SK-N-SH (cell line): Measurements from ENCODE around the gene PEAK1. TPM values are rescaled to one million over a fixed set of nuclear protein-coding genes. Genes with fewer than 3 reads are reported as not detected.

Experiments
- CTCF ChIA-PET: fragments of 300-600, 350-600 bp; formaldehyde crosslinking; extraction: SDS; loops from one replicate; lab custom pipeline; 2021; lab: Yijun Ruan, JAX
- POLR2A ChIA-PET: fragments of 350-600 bp; sonication (Branson Sonifier 250); formaldehyde crosslinking; extraction: SDS; loops from one replicate; lab custom pipeline; 2020; ENCODE audit warnings: antibody characterized with exemption, inconsistent platforms; lab: Yijun Ruan, JAX
- DNase-seq: peaks from one replicate; pipeline ENCODE4 v3.0.0; 2012
- H2AFZ ChIP-seq: fragments of 200-600 bp; sonication (generic); 2 replicates; pipeline ENCODE4 v1.8.1; 2016; ENCODE audit warnings: antibody characterized with exemption, mild to moderate bottlenecking, low read depth
- H3F3A ChIP-seq: fragments of 200-600 bp; sonication (generic); replicated peaks from 2 replicates; pipeline ENCODE3; 2016; ENCODE audit warnings: antibody characterized with exemption, mild to moderate bottlenecking; ENCODE audit not compliant: insufficient read depth
- H3K27ac ChIP-seq, 2 experiments: fragments of 200-500 bp in 1 of 2; fragments of 200-600 bp in 1 of 2; sonication (Bioruptor generic) in 1 of 2; sonication (generic), shearing (Covaris generic) in 1 of 2; 2 replicates each; pipeline versions ENCODE4 v1.5.1 to v1.6.1; 2014 to 2016; ENCODE audit warnings: low read depth in 2 of 2, inconsistent platforms in 1 of 2, low read length in 1 of 2, mild to moderate bottlenecking in 1 of 2, mixed read lengths in 1 of 2
- H3K27me3 ChIP-seq: fragments of 200-600 bp; sonication (generic), shearing (Covaris generic); 2 replicates; pipeline ENCODE4 v1.6.1; 2016; ENCODE audit warnings: mixed run types; ENCODE audit not compliant: insufficient read depth
- H3K36me3 ChIP-seq, 2 experiments: fragments of 200-500 bp in 1 of 2; fragments of 200-600 bp in 1 of 2; sonication (Bioruptor generic) in 1 of 2; sonication (generic) in 1 of 2; replicated peaks in 1 of 2; 2 replicates each; pipeline versions ENCODE3 to v1.5.1; 2014 to 2016; ENCODE audit warnings: low read length in 1 of 2, mild to moderate bottlenecking in 1 of 2; ENCODE audit not compliant: insufficient read depth in 2 of 2, control insufficient read depth in 1 of 2
- H3K4me1 ChIP-seq, 2 experiments: fragments of 200-500 bp in 1 of 2; fragments of 200-600 bp in 1 of 2; sonication (Bioruptor generic) in 1 of 2; sonication (generic), shearing (Covaris generic) in 1 of 2; 2 replicates each; pipeline versions ENCODE4 v1.5.1 to v1.6.1; 2014 to 2016; ENCODE audit warnings: low read depth in 1 of 2, low read length in 1 of 2, mixed run types in 1 of 2; ENCODE audit not compliant: insufficient read depth in 2 of 2, control insufficient read depth in 1 of 2
- H3K4me2 ChIP-seq: fragments of 200-600 bp; sonication (generic), shearing (Covaris generic); 2 replicates; pipeline ENCODE4 v1.6.1; 2017; ENCODE audit warnings: mixed run types
- H3K4me3 ChIP-seq, 2 experiments: fragments of 200-500 bp in 1 of 2; fragments of 200-600 bp in 1 of 2; sonication (Bioruptor generic) in 1 of 2; sonication (generic), shearing (Covaris generic) in 1 of 2; 2 replicates each; pipeline versions ENCODE4 v1.5.1 to v1.8.1; 2014 to 2016; ENCODE audit warnings: low read depth in 2 of 2, inconsistent platforms in 1 of 2, low read length in 1 of 2, mild to moderate bottlenecking in 1 of 2, mixed read lengths in 1 of 2, moderate library complexity in 1 of 2
- H3K79me2 ChIP-seq: fragments of 200-600 bp; sonication (generic); 2 replicates; pipeline ENCODE4 v1.8.1; 2017; ENCODE audit warnings: mild to moderate bottlenecking; ENCODE audit not compliant: insufficient read depth
- H3K9ac ChIP-seq: fragments of 200-600 bp; sonication (generic); 2 replicates; pipeline ENCODE4 v1.6.1; 2017; ENCODE audit warnings: mixed run types
- H3K9me2 ChIP-seq: fragments of 200-600 bp; sonication (generic); 2 replicates; pipeline ENCODE4 v1.6.1; 2017; ENCODE audit warnings: mixed run types
- H3K9me3 ChIP-seq: fragments of 200-600 bp; sonication (generic); 2 replicates; pipeline ENCODE4 v1.6.1; 2017; ENCODE audit warnings: mixed run types, mild to moderate bottlenecking, moderate library complexity
- H4K20me1 ChIP-seq: fragments of 200-600 bp; sonication (generic); 2 replicates; pipeline ENCODE4 v1.6.1; 2017; ENCODE audit warnings: mild to moderate bottlenecking, mixed run types; ENCODE audit not compliant: insufficient read depth
- CTCF ChIP-seq: fragments of 200-600 bp; sonication (generic); IDR thresholded peaks from 2 replicates; pipeline ENCODE4 v1.6.1; 2017; ENCODE audit warnings: antibody characterized with exemption, mild to moderate bottlenecking, moderate library complexity
- ELF1 ChIP-seq: IDR thresholded peaks from 2 replicates; pipeline ENCODE4 v1.4.0; 2012
- JUND ChIP-seq: IDR thresholded peaks from 2 replicates; pipeline ENCODE4 v1.4.0; 2012
- MEF2A ChIP-seq: IDR thresholded peaks from 2 replicates; pipeline ENCODE4 v1.4.0; 2012; ENCODE audit warnings: low read depth, borderline replicate concordance
- RAD21 ChIP-seq: IDR thresholded peaks from 2 replicates; pipeline ENCODE4 v1.6.1; 2012; ENCODE audit warnings: mild to moderate bottlenecking, low read length
- SIN3A ChIP-seq: IDR thresholded peaks from 2 replicates; pipeline ENCODE4 v1.6.1; 2012; ENCODE audit warnings: low read depth, mild to moderate bottlenecking, low read length, moderate library complexity, borderline replicate concordance
- SMC3 ChIP-seq: IDR thresholded peaks from 2 replicates; pipeline ENCODE4 v1.6.1; 2012; ENCODE audit warnings: low read depth, low read length, improper control_type of control experiment
- USF1 ChIP-seq: IDR thresholded peaks from 2 replicates; pipeline ENCODE4 v1.4.0; 2012; ENCODE audit warnings: low read depth, borderline replicate concordance
- USF2 ChIP-seq: fragments of 150-350 bp; IDR thresholded peaks from 2 replicates; pipeline ENCODE4 v1.6.1; 2017; ENCODE audit warnings: antibody characterized with exemption, low read length, low read depth, borderline replicate concordance
- ZBTB33 ChIP-seq: IDR thresholded peaks from 2 replicates; pipeline ENCODE4 v1.4.0; 2012; ENCODE audit warnings: low read depth, borderline replicate concordance
- WGBS: methylation state at CpG from one replicate; pipeline ENCODE4 v1.1.6; 2017; ENCODE audit warnings: low lambda C conversion rate; 5-methylcytosine and 5-hydroxymethylcytosine counted together
- polyA plus RNA-seq, 3 experiments: library from polyadenylated mRNA; depleted of rRNA; stranded (reverse); fragments of >200 nt; gene quantifications; 2 replicates each; pipeline ENCODE4 v1.2.3, GENCODE V29; 2012

PEAK1 gene
- polyA plus RNA-seq, 1 of the 3 experiments (the other 2 are of a cell fraction), result 9.0 TPM

- Histone ChIP-seq H3K27ac (peak overlapping the region in 1 of 2 experiments; percentile 22; a peak in 1 of 4 replicates), H3K9me3 (no peaks in the 10 kb centered on the region), H3K4me2 (no peak overlapping the region), H3K27me3 (no peaks in the 10 kb centered on the region), H3K36me3 (peaks cover 6% of the 10 kb centered on the region in 2 experiments), H3F3A (no peaks in the 10 kb centered on the region)
- CTCF ChIA-PET, result interaction anchor here (0.6 to 11.4 kb wide), 37 partner anchors 8 to 717 kb away, joined by 3 to 124 read pairs (median 4); partner anchors contain the start of gene LINGO1
- TF ChIP-seq ZBTB33 (no peak), USF2 (no peak), ELF1 (no peak), CTCF (peak; percentile 68), JUND (no peak), USF1 (no peak), MEF2A (no peak), SIN3A (no peak), RAD21 (peak; percentile 89), SMC3 (peak; percentile 77)
- TF ChIP-seq, all 33 proteins: peak for 3
- DNase-seq, result peak; percentile 72
- WGBS, result 68% methylated on average over 9 of the region's 9 CpGs
- Histone ChIP-seq H3K4me3 (no peak overlapping the region), H2AFZ (no peak overlapping the region), H3K4me1 (peaks cover 0 to 17% of the 10 kb centered on the region in 2 experiments; a peak in 2 of 4 replicates), H3K9ac (no peak overlapping the region), H4K20me1 (no peaks in the 10 kb centered on the region), H3K79me2 (0 out of 2 replicates have a peak, but pooled peaks cover 3% of the 10 kb centered on the region), H3K9me2 (no peaks in the 10 kb centered on the region)
- POLR2A ChIA-PET, result no interaction called here
Observed at GRCh38 chr15:77107531-77108355, 312.2 kb downstream of the PEAK1 start.
